ENCODE results near the gene CD55. TPM values are rescaled to one million over a fixed set of nuclear protein-coding genes. Genes with fewer than 3 reads are reported as not detected.

The CD55 gene
- total and polyA plus RNA-seq, 2 of the 8 experiments (the other 6 are each of a cell fraction or from before 2014, with no cell fraction given), result 20.1 to 22.8 TPM

DNA sequence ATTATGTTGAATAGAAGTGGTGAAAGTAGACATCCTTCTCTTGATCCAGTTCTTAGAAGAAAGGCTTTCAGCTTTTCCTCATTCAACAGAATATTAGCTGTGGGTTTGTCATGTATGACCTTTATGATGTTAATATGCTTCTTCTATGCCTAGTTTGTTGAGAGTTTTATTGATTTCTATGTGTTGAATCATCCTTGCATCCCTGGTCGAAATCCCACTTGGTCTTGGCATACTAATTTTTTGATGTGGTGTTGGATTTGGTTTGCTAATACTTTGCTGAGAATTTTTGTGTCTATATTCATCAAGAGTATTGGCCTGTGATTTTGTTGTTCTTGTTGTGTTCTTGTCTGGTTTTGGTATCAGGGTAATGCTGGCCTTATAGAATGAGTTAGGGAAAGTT, 20.9 kb downstream of the CD55 start:
- 86% methylated on average over 1 of the region's 1 CpG; no CpG with 5 or more reads in 1 of the 2 experiments for WGBS, 2 experiments (ENCODE audit: extremely low coverage in 1 of 2, insufficient coverage in 1 of 2, insufficient read length in 1 of 2, insufficient replicate concordance in 2 of 2, low coverage in 1 of 2, low lambda C conversion rate in 2 of 2, missing lambda C conversion rate in 1 of 2)
- no peak overlapping the region for H2BK20ac ChIP-seq (ENCODE audit: low read length)
- H2BK120ac ChIP-seq (replicated peaks; ENCODE audit: low read depth, low read length), result no peak overlapping the region
- no peak overlapping the region for H2BK12ac ChIP-seq (ENCODE audit: low read depth, low read length)
- CTCF ChIA-PET (ENCODE audit: partially characterized antibody), result interaction anchor here (0.7 to 1.3 kb wide), 3 partner anchors 83 to 339 kb away, joined by 3 to 4 read pairs (median 4); no protein-coding TSS in a partner anchor
- H3K79me1 ChIP-seq (ENCODE audit: low read depth, low read length), result peaks cover 3% of the 10 kb centered on the region; the same call in 1 of the 2 replicates
- FAIRE-seq (no peak), DNase-seq (ENCODE audit: low read depth in 1 of 2, low spot score in 2 of 2) (no peak)
- no peak overlapping the region for H2AFZ ChIP-seq (ENCODE audit: low read length)
- H3K4ac ChIP-seq (replicated peaks; ENCODE audit: insufficient read length, low read depth, low read length), result no peak overlapping the region
- no peak overlapping the region for H3K9ac ChIP-seq (replicated peaks in 1 of 4; ENCODE audit: extremely low read depth in 1 of 4, low read depth in 3 of 4, low read length in 3 of 4)
- no peak overlapping the region for H3K56ac ChIP-seq (replicated peaks; ENCODE audit: insufficient read length, low read depth, low read length)
- H3K9me3 ChIP-seq (ENCODE audit: insufficient read depth in 2 of 2, low read depth in 1 of 2, low read length in 1 of 2), result no peaks in the 10 kb centered on the region
- no peak overlapping the region for H3K4me2 ChIP-seq (ENCODE audit: insufficient read depth in 1 of 2, low read depth in 2 of 2, low read length in 2 of 2)
- POLR2A ChIA-PET (ENCODE audit: partially characterized antibody), result interaction anchor here (1.1 kb wide), 1 partner anchor 20 kb away, joined by 7 read pairs; the partner anchor contains the start of gene CD55
- no peak overlapping the region for H3K14ac ChIP-seq (ENCODE audit: insufficient read length)
- H2AK5ac ChIP-seq (ENCODE audit: low read depth, low read length), result no peak overlapping the region
- no peak overlapping the region for H3K23ac ChIP-seq (ENCODE audit: insufficient read length)
- H3K4me1 ChIP-seq (replicated peaks in 1 of 4; ENCODE audit: control insufficient read depth in 3 of 4, insufficient read depth in 4 of 4, low read length in 3 of 4), result no peaks in the 10 kb centered on the region; a peak in 1 of 7 replicates
- H3K18ac ChIP-seq (ENCODE audit: extremely low read depth, low read length), result no peak overlapping the region
- no peaks in the 10 kb centered on the region for H3K27me3 ChIP-seq (replicated peaks in 1 of 4; ENCODE audit: control insufficient read depth in 3 of 4, extremely low read depth in 1 of 4, insufficient read depth in 3 of 4, low read length in 3 of 4)
- H2BK15ac ChIP-seq (ENCODE audit: low read length), result no peak overlapping the region
- H3K4me3 ChIP-seq (ENCODE audit: extremely low read depth in 1 of 4, insufficient read depth in 2 of 4, low read depth in 3 of 4, low read length in 4 of 4), result no peak overlapping the region
- H3K36me3 ChIP-seq (ENCODE audit: control insufficient read depth in 2 of 4, insufficient read depth in 4 of 4, low read length in 3 of 4), result peaks cover 0 to 36% (median 3%) of the 10 kb centered on the region in 4 experiments; a peak in 5 of 8 replicates
- no peak overlapping the region for H4K8ac ChIP-seq (ENCODE audit: extremely low read depth, insufficient read depth, low read length)
- no peaks in the 10 kb centered on the region; a peak in 1 of 4 replicates for H3K79me2 ChIP-seq (ENCODE audit: control insufficient read depth in 1 of 2, insufficient read depth in 2 of 2, low read length in 2 of 2)
- H3K23me2 ChIP-seq (ENCODE audit: low read depth, low read length), result no peaks in the 10 kb centered on the region
- no peak overlapping the region for H3K27ac ChIP-seq (ENCODE audit: low read depth, low read length)
- H4K20me1 ChIP-seq (replicated peaks in 1 of 2; ENCODE audit: control insufficient read depth in 1 of 2, insufficient read depth in 2 of 2, low read length in 2 of 2), result peaks cover 0 to 2% of the 10 kb centered on the region in 2 experiments
- no peak overlapping the region for H4K5ac ChIP-seq (ENCODE audit: insufficient read length, low read depth, low read length)
- no peak overlapping the region for H4K91ac ChIP-seq (replicated peaks; ENCODE audit: insufficient read length, low read length)
- TF ChIP-seq SP2 (IDR thresholded peaks at IDR 0.05; ENCODE audit: low read length), result no peak
- no peak for TF ChIP-seq PHF8 (conservative IDR thresholded peaks at IDR 0.05; ENCODE audit: low read depth, low read length)
- no peak for TF ChIP-seq NANOG (IDR thresholded peaks at IDR 0.05; ENCODE audit: insufficient read depth, low read depth, low read length, poor library complexity, severe bottlenecking)
- TF ChIP-seq, protein P1, sequence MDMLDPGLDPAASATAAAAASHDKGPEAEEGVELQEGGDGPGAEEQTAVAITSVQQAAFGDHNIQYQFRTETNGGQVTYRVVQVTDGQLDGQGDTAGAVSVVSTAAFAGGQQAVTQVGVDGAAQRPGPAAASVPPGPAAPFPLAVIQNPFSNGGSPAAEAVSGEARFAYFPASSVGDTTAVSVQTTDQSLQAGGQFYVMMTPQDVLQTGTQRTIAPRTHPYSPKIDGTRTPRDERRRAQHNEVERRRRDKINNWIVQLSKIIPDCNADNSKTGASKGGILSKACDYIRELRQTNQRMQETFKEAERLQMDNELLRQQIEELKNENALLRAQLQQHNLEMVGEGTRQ (IDR thresholded peaks at IDR 0.05; ENCODE audit: low read length), result no peak
- no peak for TF ChIP-seq E2F6 (IDR thresholded peaks at IDR 0.05)
- no peak for TF ChIP-seq POLR2AphosphoS5 (IDR thresholded peaks at IDR 0.05; ENCODE audit: low read depth, low read length)
- no peak for TF ChIP-seq CREB1 (IDR thresholded peaks at IDR 0.05)
- no peak for TF ChIP-seq SIRT6 (IDR thresholded peaks at IDR 0.05; ENCODE audit: low read length)
- no peak for TF ChIP-seq EGR1 (IDR thresholded peaks at IDR 0.05; ENCODE audit: borderline replicate concordance, low read depth, low read length)
- H2BK5ac ChIP-seq (ENCODE audit: low read depth, low read length), result no peak overlapping the region
